ENCODE measurements around the gene FRMD4A.

- TF ChIP-seq EZH2 (IDR thresholded peaks at IDR 0.05) (no peak), CTCF (IDR thresholded peaks at IDR 0.05) (no peak), EZH2phosphoT487 (IDR thresholded peaks at IDR 0.05) (no peak)
Observed at GRCh38 chr10:14111208-14111607, 219.5 kb downstream of the FRMD4A start.

Measured in neural progenitor cell (in vitro differentiated cells).